Endodermal cell (in vitro differentiated cells): ENCODE measurements around the gene L1CAM. TPM values are rescaled to one million over a fixed set of nuclear protein-coding genes. Genes with fewer than 3 reads are reported as not detected.

ENCODE experiments used
- DNase-seq: peaks from one replicate; pipeline ENCODE4 v3.0.0-alpha.2; 2017
- H3K27ac ChIP-seq: 2 replicates; pipeline ENCODE4 v1.5.1; 2013; ENCODE audit warnings: mild to moderate bottlenecking, low read depth, low read length, moderate library complexity
- H3K27me3 ChIP-seq: 2 replicates; pipeline ENCODE4 v1.6.1; 2013; ENCODE audit warnings: mild to moderate bottlenecking, low read length, moderate library complexity; ENCODE audit not compliant: insufficient read depth, control insufficient read depth, poor library complexity, severe bottlenecking
- H3K36me3 ChIP-seq: 2 replicates; pipeline ENCODE4 v1.7.0; 2013; ENCODE audit warnings: mild to moderate bottlenecking, low read length, moderate library complexity; ENCODE audit not compliant: control insufficient read depth, insufficient read depth
- H3K4me1 ChIP-seq: one replicate; pipeline ENCODE4 v1.7.0; 2013; ENCODE audit warnings: low read length; ENCODE audit not compliant: control insufficient read depth, insufficient read depth
- H3K4me3 ChIP-seq: 2 replicates; pipeline ENCODE4 v1.5.1; 2013; ENCODE audit warnings: mild to moderate bottlenecking, low read length, moderate library complexity
- H3K9ac ChIP-seq: 2 replicates; pipeline ENCODE4 v1.6.1; 2013; ENCODE audit warnings: mild to moderate bottlenecking, low read length, moderate library complexity; ENCODE audit not compliant: poor library complexity, severe bottlenecking; ENCODE audit errors: extremely low read depth
- H3K9me3 ChIP-seq: 2 replicates; pipeline ENCODE4 v1.6.1; 2013; ENCODE audit warnings: mild to moderate bottlenecking, low read length, moderate library complexity; ENCODE audit not compliant: control insufficient read depth
- H3K27ac Mint-ChIP-seq: 2 replicates; pipeline ENCODE4 v1.8.0; 2020; ENCODE audit warnings: mixed read lengths
- H3K27me3 Mint-ChIP-seq: 2 replicates; pipeline ENCODE4 v1.8.0; 2021; ENCODE audit warnings: mild to moderate bottlenecking, mixed read lengths; ENCODE audit not compliant: insufficient read depth
- H3K36me3 Mint-ChIP-seq: 2 replicates; pipeline ENCODE4 v1.8.0; 2020; ENCODE audit warnings: low read depth, mixed read lengths
- H3K4me1 Mint-ChIP-seq: 2 replicates; pipeline ENCODE4 v1.8.0; 2020; ENCODE audit warnings: mixed read lengths
- H3K4me3 Mint-ChIP-seq: 2 replicates; pipeline ENCODE4 v1.8.0; 2020; ENCODE audit warnings: mild to moderate bottlenecking, moderate library complexity, mixed read lengths
- H3K9me3 Mint-ChIP-seq: 2 replicates; pipeline ENCODE4 v1.8.0; 2020; ENCODE audit warnings: mild to moderate bottlenecking, mixed read lengths
- WGBS, 2 experiments: methylation state at CpG; one replicate each; pipeline versions ENCODE4 v1.1.5 to v1.1.7; 2013; ENCODE audit warnings: missing lambda C conversion rate in 2 of 2, mixed read lengths in 1 of 2; ENCODE audit not compliant: insufficient coverage in 1 of 2, insufficient read length in 1 of 2; 5-methylcytosine and 5-hydroxymethylcytosine counted together
- total RNA-seq, 2 donors: library from RNA; stranded (reverse); fragmentation: NEBNext Ultra II Directional in 1 of 2; extraction: Animal tissue kit (Norgen Biotek cat#: 25700) in 1 of 2; gene quantifications; 2 replicates in 1 of 2; 3 replicates in 1 of 2; pipeline ENCODE4 v1.2.1, GENCODE V29; 2021
- TF ChIP-seq, protein P1 (sequence below): fragments of 200-600 bp; sonication (generic); conservative IDR thresholded peaks from 2 replicates; pipeline ENCODE4 v1.5.0; 2021; ENCODE audit warnings: antibody characterized with exemption, mild to moderate bottlenecking

L1CAM gene
- total RNA-seq, 2 donors from 2014 or later: 7.5 to 29.0 TPM

DNA sequence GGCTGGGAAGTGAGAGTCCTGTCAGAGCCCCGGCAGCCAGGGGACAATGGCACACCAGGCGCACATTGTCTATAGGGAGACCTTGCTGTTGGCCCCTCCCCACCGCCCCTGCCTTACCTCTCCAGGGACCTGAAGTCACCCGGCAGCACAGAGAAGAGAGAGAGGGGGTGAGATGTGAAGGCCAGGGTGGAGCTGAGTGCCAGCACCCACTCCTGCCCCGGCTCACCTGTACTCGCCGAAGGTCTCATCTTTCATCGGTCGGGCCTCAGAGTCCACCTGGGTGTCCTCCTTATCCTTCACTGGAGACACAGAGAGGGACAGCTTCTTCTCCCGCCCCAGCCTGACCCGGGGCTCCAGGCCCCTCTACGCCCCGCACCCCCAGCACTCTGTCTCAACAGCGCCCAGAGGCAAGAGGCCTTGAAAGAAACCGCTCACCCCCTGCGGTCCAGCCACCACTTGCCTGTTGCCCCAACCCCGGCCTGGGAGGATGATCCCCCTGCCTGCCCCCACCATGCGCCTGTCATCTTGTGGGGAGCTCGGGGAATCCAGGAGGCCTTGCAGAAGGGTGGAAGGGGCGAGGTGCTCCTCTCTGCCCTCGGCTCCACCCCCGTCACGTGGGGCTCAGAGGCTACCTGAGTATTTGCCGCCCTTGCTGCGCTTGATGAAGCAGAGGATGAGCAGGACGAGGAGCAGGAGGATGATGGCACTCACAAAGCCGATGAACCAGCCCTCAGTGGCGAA lies 22.6 kb downstream of the L1CAM start:
- Histone ChIP-seq H3K9me3 (no peaks in the 10 kb centered on the region), H3K36me3 (no peaks in the 10 kb centered on the region), H3K4me1 (no peaks in the 10 kb centered on the region), H3K27ac (no peak overlapping the region), H3K27me3 (no peaks in the 10 kb centered on the region), H3K4me3 (no peak overlapping the region), H3K9ac (no peak overlapping the region)
- Mint-ChIP-seq H3K9me3 (peaks cover 72% of the 10 kb centered on the region), H3K36me3 (peaks cover 18% of the 10 kb centered on the region), H3K27ac (no peak overlapping the region), H3K4me3 (no peak overlapping the region), H3K4me1 (no peaks in the 10 kb centered on the region), H3K27me3 (no peaks in the 10 kb centered on the region)
- TF ChIP-seq, protein P1, sequence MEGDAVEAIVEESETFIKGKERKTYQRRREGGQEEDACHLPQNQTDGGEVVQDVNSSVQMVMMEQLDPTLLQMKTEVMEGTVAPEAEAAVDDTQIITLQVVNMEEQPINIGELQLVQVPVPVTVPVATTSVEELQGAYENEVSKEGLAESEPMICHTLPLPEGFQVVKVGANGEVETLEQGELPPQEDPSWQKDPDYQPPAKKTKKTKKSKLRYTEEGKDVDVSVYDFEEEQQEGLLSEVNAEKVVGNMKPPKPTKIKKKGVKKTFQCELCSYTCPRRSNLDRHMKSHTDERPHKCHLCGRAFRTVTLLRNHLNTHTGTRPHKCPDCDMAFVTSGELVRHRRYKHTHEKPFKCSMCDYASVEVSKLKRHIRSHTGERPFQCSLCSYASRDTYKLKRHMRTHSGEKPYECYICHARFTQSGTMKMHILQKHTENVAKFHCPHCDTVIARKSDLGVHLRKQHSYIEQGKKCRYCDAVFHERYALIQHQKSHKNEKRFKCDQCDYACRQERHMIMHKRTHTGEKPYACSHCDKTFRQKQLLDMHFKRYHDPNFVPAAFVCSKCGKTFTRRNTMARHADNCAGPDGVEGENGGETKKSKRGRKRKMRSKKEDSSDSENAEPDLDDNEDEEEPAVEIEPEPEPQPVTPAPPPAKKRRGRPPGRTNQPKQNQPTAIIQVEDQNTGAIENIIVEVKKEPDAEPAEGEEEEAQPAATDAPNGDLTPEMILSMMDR: no peak
- WGBS, 2 experiments: 86 to 90% methylated on average over 4 to 19 of the region's 28 CpGs
- no peak for DNase-seq

DNA sequence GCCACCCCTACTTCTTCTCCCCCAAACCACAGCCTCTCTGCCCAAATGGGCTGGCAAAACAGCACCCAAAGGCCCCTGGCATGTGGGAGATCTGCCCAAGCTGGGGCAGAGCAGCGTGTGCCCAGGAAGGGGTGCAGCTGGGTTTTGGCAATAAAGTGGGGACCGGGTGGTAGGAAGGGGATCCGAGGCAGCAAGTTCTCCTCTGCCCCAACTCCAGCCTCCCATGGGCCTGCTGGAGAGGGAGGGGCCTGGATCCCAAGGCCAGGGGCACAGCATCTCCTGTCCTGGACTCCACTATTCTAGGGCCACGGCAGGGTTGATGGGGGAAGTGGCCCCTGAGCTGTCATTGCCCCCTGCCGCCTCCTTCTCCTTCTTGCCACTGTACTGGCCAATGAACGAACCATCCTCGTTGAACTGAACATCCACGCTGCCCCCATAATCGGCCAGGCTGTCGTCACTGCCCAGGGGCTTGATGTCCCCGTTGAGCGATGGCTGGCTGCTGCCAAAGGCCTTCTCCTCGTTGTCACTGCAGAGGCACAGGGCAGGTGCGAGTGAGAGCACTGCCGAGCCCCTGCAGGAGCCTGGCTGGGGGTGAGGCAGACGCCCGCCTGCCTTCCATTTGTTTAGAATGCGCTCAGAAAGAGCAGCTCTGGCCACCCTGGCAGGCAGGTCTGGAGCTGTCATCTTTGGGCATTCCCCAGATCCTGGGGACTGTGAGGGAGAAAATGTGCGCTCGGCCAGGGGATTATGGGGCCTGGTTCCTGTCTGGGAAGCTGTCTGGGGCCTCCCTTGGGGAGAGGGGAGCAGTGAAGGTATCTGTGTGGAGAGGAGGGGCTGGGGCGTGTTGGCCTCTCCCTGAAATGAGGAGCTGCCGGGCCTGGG lies 23.4 kb downstream of the L1CAM start:
- Mint-ChIP-seq H3K4me1 (no peaks in the 10 kb centered on the region), H3K4me3 (no peak overlapping the region), H3K27me3 (no peaks in the 10 kb centered on the region), H3K36me3 (peaks cover 14% of the 10 kb centered on the region), H3K9me3 (peaks cover 74% of the 10 kb centered on the region), H3K27ac (no peak overlapping the region)
- Histone ChIP-seq H3K4me3 (no peak overlapping the region), H3K36me3 (no peaks in the 10 kb centered on the region), H3K4me1 (no peaks in the 10 kb centered on the region), H3K27me3 (no peaks in the 10 kb centered on the region), H3K9ac (no peak overlapping the region), H3K27ac (no peak overlapping the region), H3K9me3 (no peaks in the 10 kb centered on the region)
- 91% methylated on average over 19 of the region's 22 CpGs; no CpG with 5 or more reads in 1 of the 2 experiments for WGBS, 2 experiments
- TF ChIP-seq, protein P1: no peak
- DNase-seq: no peak

- H3K4me1 Mint-ChIP-seq: no peaks in the 10 kb centered on the region
- no peak for DNase-seq
- no peaks in the 10 kb centered on the region for H3K9me3 ChIP-seq
- H3K4me1 ChIP-seq: no peaks in the 10 kb centered on the region
- TF ChIP-seq, protein P1: no peak
- H3K27ac Mint-ChIP-seq: no peak overlapping the region
- 87 to 100% methylated on average over 1 to 19 of the region's 21 CpGs for WGBS, 2 experiments
- no peaks in the 10 kb centered on the region for H3K36me3 ChIP-seq
- no peak overlapping the region for H3K9ac ChIP-seq
- H3K27ac ChIP-seq: no peak overlapping the region
- H3K4me3 Mint-ChIP-seq: no peak overlapping the region
- no peaks in the 10 kb centered on the region for H3K27me3 ChIP-seq
- peaks cover 14% of the 10 kb centered on the region for H3K36me3 Mint-ChIP-seq
- H3K4me3 ChIP-seq: no peak overlapping the region
- H3K27me3 Mint-ChIP-seq: no peaks in the 10 kb centered on the region
- H3K9me3 Mint-ChIP-seq: peaks cover 73% of the 10 kb centered on the region
Observed at GRCh38 chrX:153861733-153862310, 24.2 kb downstream of the L1CAM start.
